Fibroblast of pulmonary artery (primary cell): ENCODE measurements around the gene ROR1.

Experiments used
- DNase-seq: peaks from one replicate; pipeline ENCODE4 v3.0.0-alpha.2; 2010; ENCODE audit warnings: low read depth
- H3K4me3 ChIP-seq: replicated peaks from 2 replicates; pipeline ENCODE4 v1.5.1; 2011; ENCODE audit warnings: low read depth, mild to moderate bottlenecking, control low read depth, low read length, moderate library complexity
- TF ChIP-seq, protein P1 (sequence below): IDR thresholded peaks from 2 replicates; pipeline ENCODE4 v1.5.1; 2011; ENCODE audit warnings: mild to moderate bottlenecking, control low read depth, low read length, inconsistent platforms; ENCODE audit errors: missing control alignments

The ROR1 gene

DNA sequence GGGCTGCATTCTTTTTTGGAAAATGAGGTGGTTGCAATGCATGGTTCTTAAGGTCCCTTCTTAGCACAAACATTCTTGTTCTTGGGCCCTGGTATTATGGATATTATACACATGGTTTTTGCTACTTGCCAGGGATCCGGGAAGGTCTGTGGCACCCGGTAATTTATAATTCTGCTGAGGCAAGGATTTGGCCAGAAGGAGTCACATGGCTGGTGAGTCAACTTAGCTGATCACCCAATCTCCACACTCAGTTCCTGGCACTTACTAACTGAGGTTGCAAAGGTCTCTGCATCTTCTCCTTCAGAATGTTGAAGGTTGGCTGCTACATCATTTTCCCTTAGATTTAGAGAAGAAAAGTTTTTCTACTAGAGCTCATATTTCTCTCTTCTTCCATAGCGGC is 112.5 kb downstream of the ROR1 start:
- TF ChIP-seq, protein P1, sequence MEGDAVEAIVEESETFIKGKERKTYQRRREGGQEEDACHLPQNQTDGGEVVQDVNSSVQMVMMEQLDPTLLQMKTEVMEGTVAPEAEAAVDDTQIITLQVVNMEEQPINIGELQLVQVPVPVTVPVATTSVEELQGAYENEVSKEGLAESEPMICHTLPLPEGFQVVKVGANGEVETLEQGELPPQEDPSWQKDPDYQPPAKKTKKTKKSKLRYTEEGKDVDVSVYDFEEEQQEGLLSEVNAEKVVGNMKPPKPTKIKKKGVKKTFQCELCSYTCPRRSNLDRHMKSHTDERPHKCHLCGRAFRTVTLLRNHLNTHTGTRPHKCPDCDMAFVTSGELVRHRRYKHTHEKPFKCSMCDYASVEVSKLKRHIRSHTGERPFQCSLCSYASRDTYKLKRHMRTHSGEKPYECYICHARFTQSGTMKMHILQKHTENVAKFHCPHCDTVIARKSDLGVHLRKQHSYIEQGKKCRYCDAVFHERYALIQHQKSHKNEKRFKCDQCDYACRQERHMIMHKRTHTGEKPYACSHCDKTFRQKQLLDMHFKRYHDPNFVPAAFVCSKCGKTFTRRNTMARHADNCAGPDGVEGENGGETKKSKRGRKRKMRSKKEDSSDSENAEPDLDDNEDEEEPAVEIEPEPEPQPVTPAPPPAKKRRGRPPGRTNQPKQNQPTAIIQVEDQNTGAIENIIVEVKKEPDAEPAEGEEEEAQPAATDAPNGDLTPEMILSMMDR: no peak
- DNase-seq: no peak
- H3K4me3 ChIP-seq: no peak overlapping the region

DNA sequence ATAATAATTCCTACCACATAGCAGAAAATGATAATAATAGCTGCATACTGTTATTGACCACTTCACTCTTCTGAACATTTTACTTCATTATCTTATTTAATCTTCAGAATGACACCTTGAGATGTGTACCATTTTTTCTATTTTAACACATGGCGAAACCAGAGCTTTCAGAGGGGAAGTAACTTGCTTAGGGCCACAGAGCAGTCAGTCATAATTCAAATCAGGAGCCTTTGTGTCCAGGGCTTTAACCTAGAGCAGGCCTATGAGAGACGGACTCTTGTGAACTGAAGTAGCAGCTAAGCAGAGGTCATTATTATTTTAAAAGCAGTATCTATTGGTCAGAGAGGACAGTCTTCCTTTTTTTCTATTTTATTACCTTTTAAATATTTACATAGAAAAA is 114.0 kb downstream of the ROR1 start:
- DNase-seq: no peak
- H3K4me3 ChIP-seq: no peak overlapping the region
- TF ChIP-seq, protein P1: no peak

- no peak for DNase-seq
- TF ChIP-seq, protein P1: no peak
- H3K4me3 ChIP-seq: no peak overlapping the region
These were observed 115.2 kb downstream of the ROR1 start for GRCh38 chr1:63888984-63889383.

GRCh38 chr1:63890468-63890867 is 116.7 kb downstream of the ROR1 start:
- TF ChIP-seq, protein P1: no peak
- no peak for DNase-seq
- no peak overlapping the region for H3K4me3 ChIP-seq

GRCh38 chr1:63891060-63891690 is 117.4 kb downstream of the ROR1 start:
- DNase-seq: no peak
- TF ChIP-seq, protein P1: no peak

GRCh38 chr1:63892632-63893395 is 119.0 kb downstream of the ROR1 start:
- H3K4me3 ChIP-seq: no peak overlapping the region
- peak; percentile 56 for DNase-seq
- TF ChIP-seq, protein P1: no peak

More at GRCh38 chr1:63891060-63891690, 117.4 kb downstream of the ROR1 start:
- no peak overlapping the region for H3K4me3 ChIP-seq
